Left forelimb (tissue), 1 donor: Measurements from ENCODE around the gene ITPA.
"Not testable (repeated sequence)": the region's sequence is repeated elsewhere in the genome, so short reads cannot be mapped to it uniquely, and the experiment has no call there.

ENCODE experiments used
- DNase-seq: peaks from one replicate; pipeline ENCODE4 v3.0.0-alpha.2; 2018; ENCODE audit warnings: low spot score

ITPA gene

GRCh38 chr20:3173610-3174441, 35.5 kb upstream of the ITPA start:
- DNase-seq: peak; percentile 93

DNA sequence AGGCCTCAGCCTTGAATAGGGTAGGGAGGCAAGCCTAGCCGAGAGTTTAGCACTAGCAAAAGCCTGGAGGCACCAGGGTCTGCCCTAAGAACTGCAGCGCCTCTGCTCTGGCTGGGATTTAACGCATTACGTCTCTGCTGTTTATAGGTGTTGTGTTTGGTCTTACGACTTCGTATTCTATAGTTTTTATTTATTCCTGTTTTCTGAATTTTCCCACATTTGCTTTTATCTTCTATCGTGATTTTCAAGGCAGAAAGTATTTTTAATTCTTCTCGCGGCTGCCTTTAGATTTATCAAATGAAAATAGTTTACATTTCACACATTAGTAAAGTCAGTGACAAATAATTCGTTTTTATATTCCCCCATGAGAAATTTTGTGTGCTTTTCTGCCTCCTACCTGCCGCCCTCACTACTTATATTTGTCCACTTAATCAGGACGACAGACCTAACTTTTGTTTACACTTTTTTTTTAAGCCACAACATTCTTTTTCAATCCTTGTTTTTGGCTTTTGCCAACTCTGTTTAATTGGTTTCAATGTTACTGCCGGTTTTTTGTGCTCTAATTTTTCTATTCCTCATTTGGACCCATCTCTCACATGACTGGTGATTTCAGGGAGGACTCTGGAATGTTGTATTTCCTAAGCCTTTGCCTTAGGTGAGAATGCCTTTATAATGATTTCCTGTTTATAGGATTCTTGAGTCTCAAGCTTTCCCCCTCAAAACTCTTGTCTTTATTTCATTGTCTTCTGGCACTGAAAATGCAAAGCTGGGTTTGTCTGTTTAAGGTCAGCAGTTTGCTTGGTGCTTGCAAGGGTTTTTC, 34.6 kb upstream of the ITPA start:
- DNase-seq: no peak

GRCh38 chr20:3175270-3175669, 34.0 kb upstream of the ITPA start:
- no peak for DNase-seq

- DNase-seq: no peak
Measured at GRCh38 chr20:3177746-3178485, 31.4 kb upstream of the ITPA start.

DNA sequence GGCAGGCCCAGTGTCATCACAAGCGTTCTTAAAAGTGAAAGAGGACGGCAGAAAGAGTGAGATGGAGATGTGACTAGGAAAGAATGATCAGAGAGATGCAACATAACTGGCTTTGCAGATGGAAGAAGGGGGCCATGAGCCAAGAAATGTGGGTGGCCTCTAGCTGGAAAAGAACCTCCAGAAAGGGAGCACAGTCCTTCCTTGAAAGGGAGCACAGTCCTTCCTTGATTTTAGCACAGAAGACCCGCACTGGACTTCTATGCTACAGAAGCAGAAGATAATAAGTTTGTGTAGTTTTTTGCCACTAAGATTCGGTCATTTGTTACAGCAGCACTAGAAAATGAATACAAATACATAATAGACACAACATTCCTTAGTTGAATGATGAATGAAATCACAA, 29.0 kb upstream of the ITPA start:
- DNase-seq: no peak

- no peak for DNase-seq
Measured at GRCh38 chr20:3181270-3181669, 28.0 kb upstream of the ITPA start.

- DNase-seq: not testable (repeated sequence)
Measured at GRCh38 chr20:3182429-3182828, 26.9 kb upstream of the ITPA start.

- DNase-seq: no peak
Measured at GRCh38 chr20:3183896-3184612, 25.2 kb upstream of the ITPA start.

DNA sequence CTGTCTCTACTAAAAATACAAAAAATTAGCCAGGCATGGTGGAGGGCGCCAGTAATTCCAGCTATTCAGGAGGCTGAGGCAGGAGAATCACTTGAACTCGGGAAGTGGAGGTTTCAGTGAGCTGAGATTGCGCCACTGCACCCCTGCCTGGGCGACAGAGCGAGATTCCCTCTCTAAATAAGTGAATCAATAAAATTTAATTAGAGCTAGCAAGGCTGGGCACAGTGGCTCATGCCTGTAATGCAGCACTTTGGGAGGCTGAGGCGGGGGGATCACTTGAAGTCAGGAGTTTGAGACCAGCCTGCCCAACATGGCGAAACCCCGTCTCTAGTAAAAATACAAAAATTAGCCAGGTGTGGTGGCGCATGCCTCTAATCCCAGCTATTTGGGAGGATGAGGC, 21.4 kb upstream of the ITPA start:
- not testable (repeated sequence) for DNase-seq

GRCh38 chr20:3188823-3189413, 20.4 kb upstream of the ITPA start:
- no peak for DNase-seq

- DNase-seq: no peak
Measured at GRCh38 chr20:3189561-3190131, 19.7 kb upstream of the ITPA start.

GRCh38 chr20:3190681-3191111, 18.6 kb upstream of the ITPA start:
- no peak for DNase-seq

DNA sequence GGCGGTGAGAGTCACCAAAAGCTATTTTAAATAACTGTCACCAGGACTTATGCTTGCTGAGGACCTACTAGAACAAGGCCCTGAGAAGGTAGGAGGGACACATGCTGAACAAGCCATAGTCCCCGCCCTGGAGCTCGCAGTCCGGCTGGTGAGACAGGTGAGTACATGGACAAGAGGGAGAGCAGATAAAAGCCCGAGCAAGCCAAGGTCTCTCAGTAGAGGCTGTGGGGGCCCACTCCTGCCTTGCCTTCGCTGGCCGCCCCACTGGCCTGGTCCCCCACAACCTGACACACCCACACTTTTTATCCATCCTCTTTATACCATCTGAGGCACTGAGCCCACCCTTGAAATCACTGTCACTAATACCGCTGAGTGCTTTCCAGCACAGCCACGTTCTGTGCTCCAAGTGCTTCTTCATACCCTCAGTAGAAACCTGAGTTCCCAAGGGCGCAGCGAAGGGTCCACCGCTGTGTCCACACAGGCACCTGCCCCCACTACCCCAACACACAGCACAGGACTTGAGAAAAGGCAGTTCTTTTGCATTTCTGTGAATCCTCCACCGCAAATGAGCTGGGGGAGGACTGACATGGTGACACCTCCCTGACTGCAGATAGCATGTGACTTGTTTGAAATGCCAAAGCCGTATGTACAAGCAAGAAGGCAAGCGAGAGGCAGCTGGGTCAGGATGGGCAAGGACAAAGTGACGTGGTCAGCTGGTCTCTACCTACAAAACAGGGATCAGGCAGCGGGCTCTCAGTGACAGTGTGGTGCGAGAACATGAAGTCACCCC, 16.9 kb upstream of the ITPA start:
- no peak for DNase-seq

DNA sequence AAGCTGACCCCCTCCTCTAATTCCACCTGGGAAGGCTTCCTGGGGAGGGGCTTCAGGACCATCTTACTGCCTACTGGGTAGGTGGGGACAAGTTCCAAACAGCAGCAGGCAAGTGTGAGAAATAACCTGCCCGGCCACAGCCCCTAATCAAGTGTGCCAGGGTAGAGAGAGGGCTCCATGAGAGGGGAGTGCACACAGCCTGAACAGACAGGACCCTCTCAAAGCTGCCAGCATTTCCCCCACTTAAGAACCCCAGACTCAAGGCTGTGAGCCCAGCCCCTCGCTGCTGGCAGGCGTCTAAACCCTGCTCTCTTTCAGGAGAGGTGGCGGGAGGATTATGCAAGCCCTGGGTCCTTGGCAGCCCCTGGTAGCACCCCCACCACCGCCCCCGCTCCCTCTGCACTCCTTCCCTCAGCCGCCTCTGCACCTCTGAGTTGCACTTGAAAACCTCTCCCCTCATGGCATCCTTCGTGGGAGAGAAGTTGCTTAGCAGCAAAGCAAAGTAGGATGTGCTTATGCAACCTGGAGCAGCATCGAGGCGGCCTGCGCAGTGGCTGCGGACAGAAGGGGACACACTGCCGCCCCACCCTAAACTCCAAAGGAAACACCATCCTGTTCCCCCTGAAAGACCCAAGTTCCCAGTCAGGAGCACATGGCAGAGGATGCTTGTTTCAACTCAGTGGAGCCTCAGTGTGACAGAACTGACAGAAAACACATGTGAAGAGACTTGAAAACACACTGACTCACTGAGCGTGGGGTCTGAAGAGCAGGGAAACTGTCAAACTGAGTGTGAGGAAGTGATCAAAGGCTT, 15.3 kb upstream of the ITPA start:
- no peak for DNase-seq

- DNase-seq: no peak
Measured at GRCh38 chr20:3194617-3195280, 14.5 kb upstream of the ITPA start.

DNA sequence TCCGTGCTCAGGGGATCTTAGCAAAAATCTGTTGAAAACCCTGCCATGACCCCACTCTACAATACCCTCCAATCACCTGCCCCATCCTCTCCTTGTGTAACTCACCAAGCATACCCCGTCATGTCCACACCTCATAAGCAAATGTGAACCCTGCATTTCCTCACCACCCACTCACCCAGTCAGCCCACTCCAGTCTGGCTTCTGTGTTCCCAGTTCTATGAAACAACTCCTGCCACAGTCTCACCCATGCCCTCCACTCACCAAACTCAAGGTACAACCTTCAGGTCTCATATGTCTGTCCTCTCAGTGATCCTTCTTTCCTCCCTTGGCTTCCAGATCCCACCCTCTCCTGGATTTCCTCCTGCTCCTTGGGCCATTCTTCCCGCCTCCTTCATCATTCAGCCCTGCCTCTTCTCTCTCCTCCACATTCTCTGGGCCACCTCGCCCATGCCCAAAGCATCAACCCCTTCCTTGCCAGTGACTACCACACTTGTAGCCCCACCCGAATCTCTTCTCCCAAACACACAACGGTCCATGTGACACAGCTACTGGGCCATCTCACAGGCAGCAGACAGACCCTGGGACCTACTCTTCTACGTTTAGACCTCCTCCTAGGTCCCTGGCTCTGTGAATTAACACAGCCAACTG, 13.6 kb upstream of the ITPA start:
- DNase-seq: no peak

- DNase-seq: no peak
Measured at GRCh38 chr20:3199206-3199605, 10.1 kb upstream of the ITPA start.
